Fibroblast of pulmonary artery (primary cell): ENCODE data around the gene IRF7.

ENCODE experiments used
- DNase-seq: peaks from one replicate; pipeline ENCODE4 v3.0.0-alpha.2; 2010; ENCODE audit warnings: low read depth
- H3K4me3 ChIP-seq: replicated peaks from 2 replicates; pipeline ENCODE4 v1.5.1; 2011; ENCODE audit warnings: low read depth, mild to moderate bottlenecking, control low read depth, low read length, moderate library complexity
- TF ChIP-seq, protein P1 (sequence below): IDR thresholded peaks from 2 replicates; pipeline ENCODE4 v1.5.1; 2011; ENCODE audit warnings: mild to moderate bottlenecking, control low read depth, low read length, inconsistent platforms; ENCODE audit errors: missing control alignments

The IRF7 gene

DNA sequence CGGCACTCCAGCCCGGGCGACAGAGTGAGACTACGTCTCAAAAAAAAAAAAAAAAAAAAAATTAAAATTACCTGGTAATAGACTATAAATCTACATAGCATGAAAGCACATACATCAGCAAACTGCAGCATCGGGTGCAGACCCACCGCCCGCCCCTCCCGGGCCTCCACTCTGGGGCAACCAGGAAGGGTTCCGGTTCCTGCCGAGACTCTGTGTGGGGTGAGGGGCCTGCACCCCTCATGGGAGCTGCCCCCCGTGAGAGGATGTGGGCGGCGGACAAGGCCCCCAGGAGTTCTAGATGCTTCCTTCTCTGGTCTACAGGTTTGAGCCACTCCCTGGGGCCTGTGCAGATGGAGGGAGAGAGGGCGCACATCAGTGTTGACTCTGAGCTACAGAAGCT lies 30.5 kb upstream of the IRF7 start:
- H3K4me3 ChIP-seq: no peak overlapping the region
- TF ChIP-seq, protein P1, sequence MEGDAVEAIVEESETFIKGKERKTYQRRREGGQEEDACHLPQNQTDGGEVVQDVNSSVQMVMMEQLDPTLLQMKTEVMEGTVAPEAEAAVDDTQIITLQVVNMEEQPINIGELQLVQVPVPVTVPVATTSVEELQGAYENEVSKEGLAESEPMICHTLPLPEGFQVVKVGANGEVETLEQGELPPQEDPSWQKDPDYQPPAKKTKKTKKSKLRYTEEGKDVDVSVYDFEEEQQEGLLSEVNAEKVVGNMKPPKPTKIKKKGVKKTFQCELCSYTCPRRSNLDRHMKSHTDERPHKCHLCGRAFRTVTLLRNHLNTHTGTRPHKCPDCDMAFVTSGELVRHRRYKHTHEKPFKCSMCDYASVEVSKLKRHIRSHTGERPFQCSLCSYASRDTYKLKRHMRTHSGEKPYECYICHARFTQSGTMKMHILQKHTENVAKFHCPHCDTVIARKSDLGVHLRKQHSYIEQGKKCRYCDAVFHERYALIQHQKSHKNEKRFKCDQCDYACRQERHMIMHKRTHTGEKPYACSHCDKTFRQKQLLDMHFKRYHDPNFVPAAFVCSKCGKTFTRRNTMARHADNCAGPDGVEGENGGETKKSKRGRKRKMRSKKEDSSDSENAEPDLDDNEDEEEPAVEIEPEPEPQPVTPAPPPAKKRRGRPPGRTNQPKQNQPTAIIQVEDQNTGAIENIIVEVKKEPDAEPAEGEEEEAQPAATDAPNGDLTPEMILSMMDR: no peak
- no peak for DNase-seq

GRCh38 chr11:645536-645935 lies 29.8 kb upstream of the IRF7 start:
- TF ChIP-seq, protein P1: no peak
- DNase-seq: no peak
- H3K4me3 ChIP-seq: no peak overlapping the region

GRCh38 chr11:643849-644738 lies 28.3 kb upstream of the IRF7 start:
- no peak for DNase-seq
- TF ChIP-seq, protein P1: no peak
- H3K4me3 ChIP-seq: no peak overlapping the region

GRCh38 chr11:643366-643765 lies 27.6 kb upstream of the IRF7 start:
- TF ChIP-seq, protein P1: no peak
- DNase-seq: no peak
- H3K4me3 ChIP-seq: no peak overlapping the region

DNA sequence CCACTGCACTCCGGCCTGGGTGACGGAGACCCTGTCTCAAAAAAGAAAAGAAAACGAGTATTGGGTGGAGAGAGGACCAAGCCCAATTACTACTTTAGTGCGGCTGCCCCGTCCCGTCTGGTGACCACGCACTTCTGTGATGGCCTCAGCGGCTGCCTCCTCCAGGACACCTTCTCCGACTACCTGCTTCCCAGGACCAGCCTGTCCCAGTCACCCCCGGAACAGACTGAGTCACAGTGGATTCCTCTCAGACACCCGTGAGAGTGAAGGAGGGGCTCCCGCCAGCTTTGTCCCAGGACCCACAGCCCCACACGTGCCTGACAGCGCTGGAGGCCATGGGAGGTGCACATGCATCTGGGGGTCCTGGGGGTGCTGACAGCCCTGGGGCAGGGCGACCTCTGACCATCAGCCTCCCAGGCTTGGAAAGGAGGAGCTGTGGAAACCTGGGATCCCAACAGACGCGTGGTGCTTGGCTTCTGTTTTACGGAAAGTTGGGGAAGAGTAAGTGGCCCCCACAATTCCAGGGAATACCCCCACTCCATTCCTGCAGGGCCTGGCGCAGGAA lies 26.1 kb upstream of the IRF7 start:
- TF ChIP-seq, protein P1: no peak
- no peak for DNase-seq
- H3K4me3 ChIP-seq: no peak overlapping the region

DNA sequence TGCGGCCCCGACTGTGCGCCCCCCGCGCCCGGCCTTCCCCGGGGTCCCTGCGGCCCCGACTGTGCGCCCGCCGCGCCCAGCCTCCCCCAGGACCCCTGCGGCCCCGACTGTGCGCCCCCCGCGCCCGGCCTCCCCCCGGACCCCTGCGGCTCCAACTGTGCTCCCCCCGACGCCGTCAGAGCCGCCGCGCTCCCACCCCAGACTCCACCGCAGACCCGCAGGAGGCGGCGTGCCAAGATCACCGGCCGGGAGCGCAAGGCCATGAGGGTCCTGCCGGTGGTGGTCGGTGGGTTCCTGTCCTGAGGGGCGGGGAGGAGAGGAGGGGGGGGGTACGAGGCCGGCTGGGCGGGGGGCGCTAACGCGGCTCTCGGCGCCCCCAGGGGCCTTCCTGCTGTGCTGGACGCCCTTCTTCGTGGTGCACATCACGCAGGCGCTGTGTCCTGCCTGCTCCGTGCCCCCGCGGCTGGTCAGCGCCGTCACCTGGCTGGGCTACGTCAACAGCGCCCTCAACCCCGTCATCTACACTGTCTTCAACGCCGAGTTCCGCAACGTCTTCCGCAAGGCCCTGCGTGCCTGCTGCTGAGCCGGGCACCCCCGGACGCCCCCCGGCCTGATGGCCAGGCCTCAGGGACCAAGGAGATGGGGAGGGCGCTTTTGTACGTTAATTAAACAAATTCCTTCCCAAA lies 24.4 kb upstream of the IRF7 start:
- TF ChIP-seq, protein P1: no peak
- DNase-seq: no peak
- H3K4me3 ChIP-seq: no peak overlapping the region
